GDM1 (cell line): ENCODE data around the gene GDF2.

Experiments
- DNase-seq: peaks from one replicate; lab custom pipeline; 2025; lab: John Stamatoyannopoulos, UW

GDF2 gene

GRCh38 chr10:47312663-47312995, 9.6 kb upstream of the GDF2 start:
- DNase-seq = no peak

GRCh38 chr10:47314416-47314970, 7.8 kb upstream of the GDF2 start:
- no peak for DNase-seq

- no peak for DNase-seq
These were observed 6.8 kb upstream of the GDF2 start for GRCh38 chr10:47315421-47315820.

DNA sequence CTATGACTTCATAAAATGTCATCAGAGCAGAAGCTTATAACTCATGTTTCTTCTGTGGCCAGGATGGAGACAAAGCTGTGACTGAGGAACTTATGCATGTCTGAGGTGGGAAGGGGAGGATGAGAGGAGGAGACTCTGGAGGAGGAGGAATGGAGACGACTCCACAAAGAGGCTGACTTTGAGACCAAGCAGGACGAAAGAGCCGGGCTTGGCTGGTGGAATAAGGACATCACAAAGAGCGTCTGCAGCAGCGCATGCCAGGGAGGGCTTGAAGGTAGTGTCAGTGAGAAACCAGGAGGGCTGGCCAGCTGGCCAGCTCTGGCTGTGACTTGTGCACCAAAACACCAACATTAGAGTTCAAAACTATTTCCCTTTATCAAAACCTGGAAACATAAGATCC, 6.1 kb upstream of the GDF2 start:
- no peak for DNase-seq

- DNase-seq = no peak
These were observed 5.0 kb upstream of the GDF2 start for GRCh38 chr10:47317251-47317650.

- DNase-seq = no peak
These were observed 3.5 kb upstream of the GDF2 start for GRCh38 chr10:47318706-47319105.

- no peak for DNase-seq
These were observed 2.5 kb upstream of the GDF2 start for GRCh38 chr10:47319784-47320183.

DNA sequence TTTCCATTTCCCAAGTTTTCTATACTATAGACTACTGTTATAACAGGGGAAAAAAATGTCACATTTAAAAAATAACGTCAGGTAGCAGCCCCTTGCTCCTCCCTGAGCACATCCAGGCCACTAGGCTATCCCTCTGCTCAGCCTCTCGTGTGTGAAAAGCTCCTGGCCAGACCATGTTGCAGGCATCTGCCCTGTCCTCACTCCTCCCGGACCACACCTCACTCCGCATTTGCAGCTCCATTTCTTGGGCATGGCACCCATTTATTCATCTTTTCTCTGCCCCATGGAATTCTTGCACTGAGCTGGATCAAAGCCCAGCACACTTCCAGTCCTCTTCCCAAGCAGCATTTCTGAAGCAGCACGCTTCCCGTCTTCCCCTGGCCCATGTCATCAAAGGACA, 1.4 kb upstream of the GDF2 start:
- DNase-seq = no peak

DNA sequence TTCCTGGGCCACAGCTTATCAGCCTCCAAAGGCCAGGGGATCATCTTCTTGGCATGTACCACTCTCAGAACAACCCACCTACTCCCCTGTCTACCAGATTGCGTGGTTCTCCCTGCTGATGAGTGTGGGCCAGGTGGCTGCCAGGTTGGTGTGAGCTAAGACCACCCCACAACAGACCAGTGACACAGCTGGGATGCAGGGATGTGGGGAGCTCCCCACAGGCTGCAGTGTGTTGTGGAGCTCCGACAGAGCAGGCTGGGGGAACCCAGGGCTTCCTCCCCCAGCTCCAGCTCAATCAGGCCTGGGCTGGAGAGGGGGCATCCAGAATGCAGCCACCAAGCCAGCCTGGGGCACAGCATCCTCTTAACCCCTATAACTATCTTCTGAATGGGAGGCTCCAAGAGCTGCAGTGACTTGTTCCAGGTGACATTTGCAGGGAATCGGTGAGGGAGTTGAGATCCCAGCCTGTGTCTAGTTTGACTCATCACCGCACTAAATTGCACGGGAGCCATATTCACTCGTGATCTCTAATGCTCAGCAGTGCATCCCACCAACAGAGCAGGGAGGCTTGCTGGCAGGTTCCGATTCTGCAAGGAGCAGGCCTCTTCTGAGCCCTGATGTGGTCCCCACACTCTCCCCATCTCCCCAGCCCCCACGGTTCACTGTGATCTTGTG, 596 bp upstream of the GDF2 start:
- no peak for DNase-seq

DNA sequence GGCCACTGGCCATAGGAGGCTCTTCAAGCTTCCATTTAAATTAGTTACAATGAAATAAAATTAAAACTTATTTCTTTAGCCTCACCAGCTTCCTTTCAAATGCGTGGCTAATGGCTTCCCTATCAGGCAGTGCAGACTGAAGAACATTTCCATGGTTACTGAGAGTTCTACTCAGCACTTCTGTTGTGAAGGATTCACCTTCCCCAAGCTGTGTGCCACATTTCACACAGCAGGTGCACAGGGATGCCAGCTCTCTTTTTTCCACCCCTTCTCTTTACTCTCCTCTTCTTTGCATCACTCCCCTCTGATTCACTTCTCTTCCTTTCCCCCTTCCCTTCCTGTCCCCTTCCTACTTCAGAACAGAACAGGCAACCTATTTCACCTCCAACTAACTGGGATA, 833 bp downstream of the GDF2 start:
- DNase-seq = no peak

DNA sequence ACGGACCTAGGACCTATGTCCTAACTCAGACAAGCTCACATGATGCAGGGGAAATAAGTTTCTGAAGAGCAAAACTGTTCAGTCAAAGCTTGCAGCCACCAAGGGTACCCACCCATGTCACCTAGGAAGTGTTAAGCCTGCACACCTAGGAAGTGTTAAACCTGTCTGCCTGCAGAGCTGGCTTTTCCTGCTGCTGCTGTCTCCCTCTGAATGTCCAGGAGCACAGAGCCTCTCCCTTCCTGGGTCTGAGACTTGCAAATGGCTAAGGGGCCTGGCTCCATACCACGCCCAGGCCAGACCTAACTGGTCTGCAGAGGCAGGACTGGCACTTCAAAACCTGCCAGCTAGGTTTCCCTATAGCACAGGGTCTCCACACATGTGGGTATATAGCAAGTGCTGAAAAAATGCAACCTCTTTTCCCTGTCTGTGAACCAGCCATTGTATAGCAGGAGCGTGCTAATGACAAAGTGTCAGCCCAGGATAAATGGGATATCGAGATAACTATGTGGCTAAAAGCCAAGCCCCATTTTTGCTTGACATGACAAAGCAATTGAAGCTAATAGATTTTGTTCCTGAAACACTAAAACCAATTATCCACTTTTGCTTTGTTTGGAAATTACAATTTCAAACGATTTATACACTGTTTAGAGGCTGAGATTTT, 1.5 kb downstream of the GDF2 start:
- no peak for DNase-seq

GRCh38 chr10:47325303-47326291, 3.3 kb downstream of the GDF2 start:
- no peak for DNase-seq

DNA sequence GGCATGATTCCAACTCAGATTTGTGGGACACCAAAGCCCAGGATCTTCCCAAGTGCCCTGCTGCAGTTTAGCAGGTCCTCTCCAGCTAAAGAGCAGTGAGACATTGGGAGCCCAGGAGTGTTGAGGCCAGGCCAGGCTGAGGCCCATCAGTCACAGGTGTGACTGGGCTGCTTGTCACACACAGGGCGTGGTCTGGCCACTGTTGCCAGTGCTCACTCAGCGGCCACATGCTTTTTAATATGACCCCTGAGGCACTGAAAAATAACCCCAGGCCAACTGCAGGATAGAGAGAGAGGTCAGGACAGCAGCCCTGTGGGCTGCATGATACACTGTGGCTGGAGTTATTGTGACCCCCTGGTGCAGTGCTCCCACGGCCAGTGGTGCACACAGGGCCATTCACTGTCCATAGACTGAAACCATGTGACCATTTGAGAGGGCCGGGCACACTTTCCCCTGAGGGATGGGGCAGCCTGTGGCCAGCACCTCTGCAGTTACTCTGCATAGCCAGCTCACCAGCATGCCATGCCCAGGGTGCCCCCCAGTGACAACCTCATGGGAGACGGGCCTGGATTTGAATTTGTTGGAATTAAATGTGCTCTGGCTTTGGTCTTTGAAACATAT, 4.2 kb downstream of the GDF2 start:
- no peak for DNase-seq

GRCh38 chr10:47326927-47327330, 4.7 kb downstream of the GDF2 start:
- no peak for DNase-seq

- DNase-seq = no peak
These were observed 7.6 kb downstream of the GDF2 start for GRCh38 chr10:47329855-47330254.

DNA sequence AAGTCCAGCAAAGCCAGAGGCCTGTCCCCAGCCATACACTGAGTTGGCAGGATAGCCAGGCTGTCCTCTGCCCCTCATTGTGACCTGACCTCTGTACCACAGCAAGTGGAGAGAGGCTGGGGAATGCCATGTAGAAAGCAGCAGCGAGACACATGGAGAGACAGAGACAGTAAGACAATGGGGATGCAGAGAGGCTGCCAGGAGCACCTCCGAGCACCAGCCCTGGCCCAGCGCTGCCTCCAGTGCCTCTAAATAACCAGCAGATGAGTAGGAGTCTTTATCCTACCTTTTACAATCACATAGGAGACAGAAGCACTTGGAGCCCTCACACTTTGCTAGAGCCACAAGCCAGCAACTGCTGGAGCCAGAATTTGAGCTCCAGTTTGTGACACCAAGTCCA, 8.1 kb downstream of the GDF2 start:
- no peak for DNase-seq

DNA sequence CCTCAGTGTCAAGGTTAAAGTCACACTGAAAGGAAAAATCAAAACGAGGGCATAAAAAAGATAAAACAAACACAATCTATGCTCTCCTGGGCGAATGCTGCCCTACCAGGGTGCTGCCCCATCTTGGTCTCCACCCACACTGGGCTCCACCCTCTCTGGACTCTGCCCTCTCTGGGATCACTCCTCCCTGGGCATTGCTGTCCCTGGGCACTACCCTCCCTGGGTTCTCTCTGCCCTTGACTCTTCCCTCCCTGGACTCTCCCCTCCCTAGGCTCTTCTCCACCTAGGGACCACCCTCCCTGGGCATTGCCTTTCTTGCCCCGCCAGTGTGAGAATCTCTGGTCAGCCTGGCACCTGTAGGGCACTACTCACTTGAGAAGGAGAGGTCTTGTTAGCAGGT, 8.6 kb downstream of the GDF2 start:
- no peak for DNase-seq

GRCh38 chr10:47331491-47331890, 9.2 kb downstream of the GDF2 start:
- DNase-seq = no peak

GRCh38 chr10:47331954-47332353, 9.7 kb downstream of the GDF2 start:
- no peak for DNase-seq

DNA sequence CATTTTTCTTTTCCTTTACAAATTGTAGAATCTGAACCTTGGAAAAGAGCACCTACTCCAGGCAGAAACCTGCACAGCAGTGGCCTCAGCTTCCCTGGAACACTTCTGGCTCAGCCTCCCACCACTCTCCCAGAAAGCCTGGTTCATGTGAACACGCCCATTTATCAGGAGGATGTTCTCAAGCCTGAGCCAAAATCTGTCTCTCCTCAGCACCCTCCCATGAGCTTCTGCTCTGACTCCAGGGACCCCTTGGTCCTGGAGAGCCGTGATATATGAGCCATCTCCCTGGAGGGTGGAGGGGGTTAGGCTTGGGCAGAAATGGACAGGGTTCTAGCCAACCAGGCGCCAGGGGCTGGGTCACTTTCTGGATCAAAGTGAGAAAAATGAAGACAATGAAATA, 10.1 kb downstream of the GDF2 start:
- no peak for DNase-seq

- DNase-seq = no peak
These were observed 10.7 kb downstream of the GDF2 start for GRCh38 chr10:47332946-47333345.

DNA sequence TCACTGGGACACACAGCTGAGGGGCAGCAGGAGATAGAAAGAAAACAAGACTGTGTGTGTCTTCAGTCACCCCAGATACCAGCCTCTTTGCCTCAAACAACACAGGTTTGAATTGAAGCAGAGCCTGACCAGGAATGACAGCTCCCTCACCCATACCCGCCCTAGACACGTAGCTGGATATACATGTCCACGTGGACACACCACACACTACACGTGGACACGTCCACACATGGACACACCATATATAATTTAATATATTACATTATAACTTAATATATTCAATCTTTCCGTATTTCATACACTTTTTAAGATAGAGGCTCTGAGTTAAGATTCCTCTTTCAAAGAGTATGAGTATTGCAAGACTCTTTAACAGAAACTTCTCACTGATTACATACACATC, 11.3 kb downstream of the GDF2 start:
- DNase-seq = no peak
